ENCODE results near the gene ACOXL. TPM values are rescaled to one million over a fixed set of nuclear protein-coding genes. Genes with fewer than 3 reads are reported as not detected.

Gene ACOXL
- total and polyA plus RNA-seq, 9 of the 15 experiments (the other 6 are each of a cell fraction or from before 2014, with no cell fraction given), result 0.31 to 0.56 TPM; not detected in 7

- TF ChIP-seq MGA (IDR thresholded peaks at IDR 0.05), result no peak
- no peak for TF ChIP-seq ZHX1 (conservative IDR thresholded peaks at IDR 0.05; ENCODE audit: low read length)
- TF ChIP-seq VEZF1 (CRISPR knock-in tag; IDR thresholded peaks at IDR 0.05), result no peak
- no peak for TF ChIP-seq ZNF124 (CRISPR knock-in tag; IDR thresholded peaks at IDR 0.05)
- no peak for TF ChIP-seq HDGF (IDR thresholded peaks at IDR 0.05)
- TF ChIP-seq POLR3A (IDR thresholded peaks at IDR 0.05; ENCODE audit: borderline replicate concordance, extremely low read depth, insufficient read depth, insufficient read length), result no peak
- TF ChIP-seq HNRNPUL1 (IDR thresholded peaks at IDR 0.05; ENCODE audit: low read length), result no peak
- no peak for TF ChIP-seq NKRF (IDR thresholded peaks at IDR 0.05; ENCODE audit: borderline replicate concordance)
- TF ChIP-seq SMAD2 (IDR thresholded peaks at IDR 0.05; ENCODE audit: low read depth, low read length), result no peak
These were observed 386.2 kb downstream of the ACOXL start (continued) for GRCh38 chr2:111118481-111118980.

All from K562 (cell line).